Erythroblast (primary cell): ENCODE results near the gene C2orf92.

Source experiments
- GATA1 ChIP-seq: IDR thresholded peaks from 2 replicates; pipeline ENCODE4 v1.6.1; 2011; ENCODE audit warnings: low read depth, mild to moderate bottlenecking, control low read depth, low read length, moderate library complexity
- POLR2A ChIP-seq: IDR thresholded peaks from 2 replicates; pipeline ENCODE4 v1.6.1; 2011; ENCODE audit warnings: mild to moderate bottlenecking, low read length

- TF ChIP-seq POLR2A (no peak), GATA1 (no peak)
Observed at GRCh38 chr2:97699765-97700444, 30.4 kb downstream of the C2orf92 start.
